Fibroblast of the aortic adventitia (primary cell): ENCODE results near the gene ELOB. TPM values are rescaled to one million over a fixed set of nuclear protein-coding genes. Genes with fewer than 3 reads are reported as not detected.

Experiments used
- DNase-seq: peaks from one replicate; pipeline ENCODE4 v3.0.0-alpha.2; 2010; ENCODE audit warnings: low read depth
- H3K4me3 ChIP-seq: 2 replicates; pipeline ENCODE4 v1.5.1; 2011; ENCODE audit warnings: low read depth, mild to moderate bottlenecking, control low read depth, low read length, moderate library complexity
- total RNA-seq: library from RNA; depleted of rRNA; stranded (reverse); fragments of >200 nt; gene quantifications from 2 replicates; pipeline ENCODE4 v1.2.3, GENCODE V29; 2012; ENCODE audit warnings: low replicate concordance
- TF ChIP-seq, protein P1 (sequence below): IDR thresholded peaks from 2 replicates; pipeline ENCODE4 v1.5.1; 2011; ENCODE audit warnings: mild to moderate bottlenecking, low read length, control low read depth, inconsistent platforms; ENCODE audit not compliant: insufficient read depth

ELOB gene
- total RNA-seq, 1 donor: 316 TPM

DNA sequence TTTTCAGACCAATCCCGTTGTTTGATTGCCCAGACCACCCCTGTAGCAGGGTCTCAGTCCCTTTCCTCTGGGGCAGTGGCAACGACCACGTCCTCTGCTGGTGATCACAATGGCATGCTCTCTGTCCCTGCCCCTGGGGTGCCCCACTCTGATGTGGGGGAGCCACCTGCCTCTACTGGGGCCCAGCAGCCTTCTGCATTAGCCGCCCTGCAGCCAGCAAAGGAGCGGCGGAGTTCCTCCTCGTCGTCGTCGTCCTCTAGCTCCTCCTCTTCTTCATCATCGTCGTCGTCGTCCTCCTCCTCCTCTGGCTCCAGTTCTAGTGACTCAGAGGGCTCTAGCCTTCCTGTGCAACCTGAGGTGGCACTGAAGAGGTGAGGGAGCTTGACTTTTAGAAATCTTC lies 9.2 kb downstream of the ELOB start:
- H3K4me3 ChIP-seq: no peak overlapping the region
- DNase-seq: no peak
- TF ChIP-seq, protein P1, sequence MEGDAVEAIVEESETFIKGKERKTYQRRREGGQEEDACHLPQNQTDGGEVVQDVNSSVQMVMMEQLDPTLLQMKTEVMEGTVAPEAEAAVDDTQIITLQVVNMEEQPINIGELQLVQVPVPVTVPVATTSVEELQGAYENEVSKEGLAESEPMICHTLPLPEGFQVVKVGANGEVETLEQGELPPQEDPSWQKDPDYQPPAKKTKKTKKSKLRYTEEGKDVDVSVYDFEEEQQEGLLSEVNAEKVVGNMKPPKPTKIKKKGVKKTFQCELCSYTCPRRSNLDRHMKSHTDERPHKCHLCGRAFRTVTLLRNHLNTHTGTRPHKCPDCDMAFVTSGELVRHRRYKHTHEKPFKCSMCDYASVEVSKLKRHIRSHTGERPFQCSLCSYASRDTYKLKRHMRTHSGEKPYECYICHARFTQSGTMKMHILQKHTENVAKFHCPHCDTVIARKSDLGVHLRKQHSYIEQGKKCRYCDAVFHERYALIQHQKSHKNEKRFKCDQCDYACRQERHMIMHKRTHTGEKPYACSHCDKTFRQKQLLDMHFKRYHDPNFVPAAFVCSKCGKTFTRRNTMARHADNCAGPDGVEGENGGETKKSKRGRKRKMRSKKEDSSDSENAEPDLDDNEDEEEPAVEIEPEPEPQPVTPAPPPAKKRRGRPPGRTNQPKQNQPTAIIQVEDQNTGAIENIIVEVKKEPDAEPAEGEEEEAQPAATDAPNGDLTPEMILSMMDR: no peak

DNA sequence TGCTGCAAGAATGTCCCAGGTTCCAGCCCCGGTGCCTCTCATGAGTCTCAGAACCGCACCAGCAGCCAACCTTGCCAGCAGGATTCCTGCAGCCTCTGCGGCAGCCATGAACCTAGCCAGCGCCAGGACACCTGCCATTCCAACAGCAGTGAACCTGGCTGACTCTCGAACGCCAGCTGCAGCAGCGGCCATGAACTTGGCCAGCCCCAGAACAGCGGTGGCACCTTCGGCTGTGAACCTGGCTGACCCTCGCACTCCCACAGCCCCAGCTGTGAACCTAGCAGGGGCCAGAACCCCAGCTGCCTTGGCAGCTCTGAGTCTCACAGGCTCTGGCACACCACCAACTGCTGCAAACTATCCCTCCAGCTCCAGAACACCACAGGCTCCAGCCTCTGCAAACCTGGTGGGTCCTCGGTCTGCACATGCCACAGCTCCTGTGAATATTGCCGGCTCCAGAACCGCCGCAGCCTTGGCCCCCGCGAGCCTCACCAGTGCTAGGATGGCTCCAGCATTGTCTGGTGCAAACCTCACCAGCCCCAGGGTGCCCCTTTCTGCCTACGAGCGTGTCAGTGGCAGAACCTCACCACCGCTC lies 9.8 kb downstream of the ELOB start:
- TF ChIP-seq, protein P1: no peak
- no peak overlapping the region for H3K4me3 ChIP-seq
- DNase-seq: no peak

DNA sequence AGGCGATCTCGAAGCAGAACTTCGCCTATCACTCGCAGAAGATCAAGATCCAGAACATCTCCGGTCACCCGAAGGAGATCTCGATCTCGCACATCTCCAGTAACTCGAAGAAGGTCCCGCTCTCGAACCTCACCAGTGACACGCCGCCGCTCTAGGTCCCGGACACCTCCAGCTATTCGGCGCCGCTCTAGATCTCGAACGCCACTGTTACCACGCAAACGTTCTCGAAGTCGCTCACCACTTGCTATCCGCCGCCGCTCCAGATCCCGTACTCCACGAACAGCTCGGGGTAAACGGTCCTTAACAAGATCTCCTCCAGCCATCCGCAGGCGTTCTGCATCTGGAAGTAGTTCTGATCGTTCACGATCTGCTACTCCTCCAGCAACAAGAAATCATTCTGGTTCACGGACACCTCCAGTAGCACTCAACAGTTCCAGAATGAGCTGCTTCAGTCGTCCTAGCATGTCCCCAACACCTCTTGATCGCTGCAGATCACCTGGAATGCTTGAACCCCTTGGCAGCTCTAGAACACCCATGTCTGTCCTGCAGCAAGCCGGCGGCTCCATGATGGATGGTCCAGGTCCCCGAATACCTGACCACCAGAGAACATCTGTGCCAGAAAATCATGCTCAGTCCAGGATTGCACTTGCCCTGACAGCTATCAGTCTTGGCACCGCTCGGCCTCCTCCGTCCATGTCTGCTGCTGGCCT lies 10.5 kb downstream of the ELOB start:
- H3K4me3 ChIP-seq: no peak overlapping the region
- DNase-seq: no peak
- TF ChIP-seq, protein P1: no peak

DNA sequence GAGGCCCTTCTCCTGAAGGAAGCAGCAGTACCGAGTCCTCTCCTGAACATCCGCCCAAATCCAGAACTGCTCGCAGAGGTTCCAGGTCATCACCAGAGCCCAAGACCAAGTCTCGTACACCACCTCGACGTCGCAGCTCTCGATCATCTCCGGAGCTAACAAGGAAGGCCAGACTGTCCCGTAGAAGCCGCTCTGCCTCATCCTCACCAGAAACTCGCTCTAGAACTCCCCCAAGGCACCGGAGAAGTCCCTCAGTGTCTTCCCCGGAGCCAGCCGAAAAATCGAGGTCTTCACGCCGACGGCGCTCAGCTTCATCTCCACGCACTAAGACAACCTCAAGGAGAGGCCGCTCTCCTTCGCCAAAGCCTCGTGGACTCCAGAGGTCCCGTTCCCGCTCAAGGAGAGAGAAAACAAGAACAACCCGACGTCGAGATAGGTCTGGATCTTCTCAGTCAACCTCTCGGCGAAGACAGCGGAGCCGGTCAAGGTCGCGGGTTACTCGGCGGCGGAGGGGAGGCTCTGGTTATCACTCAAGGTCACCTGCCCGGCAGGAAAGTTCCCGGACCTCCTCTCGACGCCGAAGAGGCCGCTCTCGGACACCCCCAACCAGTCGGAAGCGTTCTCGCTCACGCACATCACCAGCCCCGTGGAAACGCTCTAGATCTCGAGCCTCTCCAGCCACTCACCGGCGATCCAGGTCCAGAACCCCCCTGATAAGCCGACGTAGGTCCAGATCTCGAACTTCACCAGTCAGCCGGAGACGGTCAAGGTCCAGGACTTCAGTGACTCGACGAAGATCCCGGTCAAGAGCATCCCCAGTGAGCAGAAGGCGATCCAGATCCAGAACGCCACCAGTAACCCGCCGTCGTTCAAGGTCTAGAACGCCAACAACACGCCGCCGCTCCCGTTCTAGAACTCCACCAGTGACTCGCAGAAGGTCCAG lies 11.3 kb downstream of the ELOB start:
- no peak for DNase-seq
- TF ChIP-seq, protein P1: no peak
- H3K4me3 ChIP-seq: no peak overlapping the region

DNA sequence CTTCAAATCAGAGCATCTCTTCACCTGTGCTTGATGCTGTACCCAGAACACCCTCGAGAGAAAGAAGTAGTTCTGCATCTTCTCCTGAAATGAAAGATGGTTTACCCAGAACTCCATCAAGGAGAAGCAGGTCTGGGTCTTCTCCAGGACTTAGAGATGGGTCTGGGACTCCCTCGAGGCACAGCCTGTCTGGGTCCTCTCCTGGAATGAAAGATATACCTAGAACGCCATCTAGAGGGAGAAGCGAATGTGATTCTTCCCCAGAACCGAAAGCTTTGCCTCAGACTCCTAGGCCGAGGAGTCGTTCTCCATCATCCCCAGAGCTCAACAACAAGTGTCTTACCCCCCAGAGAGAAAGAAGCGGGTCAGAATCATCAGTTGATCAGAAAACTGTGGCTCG lies 12.4 kb downstream of the ELOB start:
- TF ChIP-seq, protein P1: no peak
- H3K4me3 ChIP-seq: no peak overlapping the region
- no peak for DNase-seq

DNA sequence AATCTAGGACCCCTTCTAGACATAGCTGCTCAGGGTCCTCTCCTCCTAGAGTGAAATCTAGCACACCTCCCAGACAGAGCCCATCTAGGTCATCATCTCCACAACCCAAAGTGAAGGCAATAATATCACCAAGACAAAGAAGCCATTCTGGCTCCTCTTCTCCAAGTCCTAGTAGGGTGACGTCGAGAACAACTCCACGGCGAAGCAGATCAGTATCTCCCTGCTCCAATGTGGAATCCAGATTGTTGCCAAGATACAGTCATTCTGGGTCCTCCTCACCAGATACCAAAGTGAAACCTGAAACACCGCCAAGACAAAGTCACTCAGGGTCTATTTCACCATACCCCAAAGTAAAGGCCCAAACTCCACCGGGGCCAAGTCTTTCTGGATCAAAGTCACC lies 13.9 kb downstream of the ELOB start:
- H3K4me3 ChIP-seq: no peak overlapping the region
- no peak for DNase-seq
- TF ChIP-seq, protein P1: no peak
